HepG2 (cell line): ENCODE data around the gene DNAJC5. TPM values are rescaled to one million over a fixed set of nuclear protein-coding genes. Genes with fewer than 3 reads are reported as not detected.
A peak's percentile ranks its signal among the peaks of the same experiment; 100 is the strongest.

Source experiments
- ATAC-seq: fragments of 200-7000 bp; cut with Tn5 transposase; 3 replicates; pipeline ENCODE4 v1.9.1; 2020; ENCODE audit warnings: mild to moderate bottlenecking, moderate library complexity
- BruUV-seq: library from RNA; stranded (reverse); fragments of 400-500 nt; replicated peaks from 2 replicates; lab custom pipeline; 2021; lab: Mats Ljungman, UMichigan
- CTCF ChIA-PET: fragments of 300-600 bp; formaldehyde crosslinking; extraction: SDS; loops from one replicate; lab custom pipeline; 2021; ENCODE audit warnings: low total read pairs, inconsistent platforms, low intra/inter-chr PET ratio; lab: Yijun Ruan, JAX
- POLR2A ChIA-PET: fragments of 350-600 bp; sonication (Branson Sonifier 250); formaldehyde crosslinking; loops from one replicate; lab custom pipeline; 2020; ENCODE audit warnings: antibody characterized with exemption, inconsistent platforms; lab: Yijun Ruan, JAX
- DNase-seq: peaks from one replicate; pipeline ENCODE4 v3.0.0-alpha.2; 2015; ENCODE audit warnings: low spot score
- FAIRE-seq: peaks from 3 replicates; lab custom pipeline; 2011; peaks lifted over from hg19 to GRCh38; lab: Jason Lieb, UNC
- H2AFZ ChIP-seq: one replicate; pipeline ENCODE4 v1.6.1; 2011; ENCODE audit warnings: low read length, inconsistent platforms
- H3K27ac ChIP-seq: fragments of 300-600 bp; 3 replicates; pipeline ENCODE4 v1.8.0; 2011; ENCODE audit warnings: mixed run types, mild to moderate bottlenecking, mixed read lengths, low read length, inconsistent platforms; ENCODE audit not compliant: insufficient read depth; ENCODE audit errors: extremely low read length
- H3K27me3 ChIP-seq, 2 experiments: fragments of 200-600 bp in 1 of 2; 2 replicates in 1 of 2; 3 replicates in 1 of 2; pipeline versions ENCODE4 v1.6.0 to v1.8.0; 2011; ENCODE audit warnings: low read length in 2 of 2, mild to moderate bottlenecking in 2 of 2, moderate library complexity in 2 of 2, inconsistent platforms in 1 of 2; ENCODE audit not compliant: insufficient read depth in 2 of 2, control insufficient read depth in 1 of 2
- H3K36me3 ChIP-seq, 2 experiments: fragments of 200-600 bp in 1 of 2; replicated peaks in 1 of 2; 2 replicates in 1 of 2; 3 replicates in 1 of 2; pipeline versions ENCODE4 v1.5.1 to v1.8.0; 2011; ENCODE audit warnings: low read length in 2 of 2, inconsistent platforms in 1 of 2; ENCODE audit not compliant: insufficient read depth in 2 of 2, control insufficient read depth in 1 of 2
- H3K4me1 ChIP-seq: 2 replicates; pipeline ENCODE4 v1.5.1; 2012; ENCODE audit warnings: low read length, inconsistent platforms; ENCODE audit not compliant: insufficient read depth
- H3K4me2 ChIP-seq: 2 replicates; pipeline ENCODE4 v1.6.0; 2011; ENCODE audit warnings: low read depth, low read length, inconsistent platforms
- H3K4me3 ChIP-seq, 3 experiments: fragments of 200-600 bp in 1 of 3; sonication (generic), shearing (Covaris generic) in 1 of 3; replicated peaks in 1 of 3; 2 replicates each; pipeline ENCODE4 v1.5.1; 2011 to 2016; ENCODE audit warnings: low read length in 3 of 3, inconsistent platforms in 2 of 3, low read depth in 2 of 3, mild to moderate bottlenecking in 2 of 3, control low read depth in 1 of 3, mixed read lengths in 1 of 3; ENCODE audit not compliant: insufficient read depth in 1 of 3
- H3K79me2 ChIP-seq: one replicate; pipeline ENCODE4 v1.6.1; 2011; ENCODE audit warnings: low read length, inconsistent platforms; ENCODE audit not compliant: insufficient read depth
- H3K9ac ChIP-seq: 2 replicates; pipeline ENCODE4 v1.6.0; 2011; ENCODE audit warnings: mild to moderate bottlenecking, low read depth, low read length, inconsistent platforms; ENCODE audit not compliant: insufficient read depth
- H3K9me3 ChIP-seq: 2 replicates; pipeline ENCODE4 v1.5.1; 2012; ENCODE audit warnings: mild to moderate bottlenecking, low read length
- H4K20me1 ChIP-seq: 2 replicates; pipeline ENCODE4 v1.6.0; 2011; ENCODE audit warnings: inconsistent platforms, mild to moderate bottlenecking, low read length, moderate library complexity; ENCODE audit not compliant: insufficient read depth
- CENPX ChIP-seq: sonication (generic); formaldehyde crosslinking; IDR thresholded peaks from 2 replicates; pipeline ENCODE4 v1.9.0; 2021; ENCODE audit warnings: mild to moderate bottlenecking, missing genetic modification reagents, moderate library complexity
- MBD4 ChIP-seq: IDR thresholded peaks from 2 replicates; pipeline ENCODE4 v1.6.1; 2012; ENCODE audit warnings: low read length, inconsistent platforms, borderline replicate concordance
- NFIB ChIP-seq: sonication (generic); formaldehyde crosslinking; IDR thresholded peaks from 2 replicates; pipeline ENCODE4 v1.9.0; 2021; ENCODE audit warnings: missing genetic modification reagents, mild to moderate bottlenecking, borderline replicate concordance
- RBAK ChIP-seq: sonication (generic); formaldehyde crosslinking; IDR thresholded peaks from 2 replicates; pipeline ENCODE4 v1.5.1; 2020; ENCODE audit warnings: mild to moderate bottlenecking, missing genetic modification reagents
- SIX1 ChIP-seq: sonication (generic); formaldehyde crosslinking; IDR thresholded peaks from 2 replicates; pipeline ENCODE4 v1.4.0; 2020; ENCODE audit warnings: missing genetic modification reagents, borderline replicate concordance
- TAF15 ChIP-seq: fragments of 200-400 bp; formaldehyde crosslinking; IDR thresholded peaks from one replicate; pipeline ENCODE4 v1.6.1; 2018; ENCODE audit warnings: mild to moderate bottlenecking, low read depth, low read length; ENCODE audit not compliant: poor library complexity, severe bottlenecking
- YY1 ChIP-seq: IDR thresholded peaks from 2 replicates; pipeline ENCODE4 v1.6.1; 2011; ENCODE audit warnings: low read length, low read depth, moderate library complexity, mild to moderate bottlenecking; ENCODE audit not compliant: insufficient read depth, insufficient replicate concordance
- ZMYM2 ChIP-seq: sonication (generic); formaldehyde crosslinking; IDR thresholded peaks from 2 replicates; pipeline ENCODE4 v1.8.0; 2022; ENCODE audit warnings: mild to moderate bottlenecking, missing genetic modification reagents
- ZNF282 ChIP-seq: fragments of 450-650 bp; IDR thresholded peaks from 2 replicates; pipeline ENCODE4 v1.6.1; 2018; ENCODE audit not compliant: partially characterized antibody
- ZNF607 ChIP-seq: sonication (generic); formaldehyde crosslinking; IDR thresholded peaks from 2 replicates; pipeline ENCODE4 v1.5.1; 2020; ENCODE audit warnings: missing genetic modification reagents, mild to moderate bottlenecking, borderline replicate concordance
- WGBS: methylation state at CpG from one replicate; pipeline ENCODE4 v1.1.6; 2017; ENCODE audit warnings: low lambda C conversion rate; 5-methylcytosine and 5-hydroxymethylcytosine counted together
- in situ Hi-C: cut with HindIII; loops from 2 replicates; pipeline ENCODE4 v1.10.0; 2017; ENCODE audit warnings: low pct_unique_long_range_greater_than_20kb; ENCODE audit not compliant: extremely low pct_ligation_motif_present
- intact Hi-C: fragments of 100-400 bp; cut with micrococcal nuclease; formaldehyde crosslinking; loops from one replicate; pipeline ENCODE4 v1.10.0; 2022; ENCODE audit not compliant: unreplicated experiment
- polyA plus RNA-seq, 8 experiments: library from polyadenylated mRNA; depleted of rRNA in 3 of 8; stranded (reverse) in 7 of 8; unstranded in 1 of 8; fragments of >200 nt; fragmentation: Illumina TruSeq in 4 of 8; extraction: Trizol in 4 of 8; gene quantifications; 2 replicates each; pipeline versions ENCODE4 v1.2.1 to v1.2.3, GENCODE V29; 2011 to 2016; ENCODE audit warnings: low read depth in 4 of 8, missing spikeins in 1 of 8, mixed read lengths in 1 of 8; ENCODE audit not compliant: insufficient read depth in 1 of 8
- total RNA-seq, 5 experiments: library from RNA; depleted of rRNA; stranded (reverse); fragments of >200 nt; fragmentation: Illumina TruSeq; extraction: Trizol; gene quantifications; 2 replicates each; pipeline ENCODE4 v1.2.3, GENCODE V29; 2016; ENCODE audit warnings: low read depth in 1 of 5
- TF ChIP-seq, protein P1 (sequence below): IDR thresholded peaks from 2 replicates; pipeline ENCODE4 v1.6.1; 2016; ENCODE audit warnings: low read depth, control low read depth
- TF ChIP-seq, protein P2 (sequence below): sonication (generic); formaldehyde crosslinking; IDR thresholded peaks from 2 replicates; pipeline ENCODE4 v1.5.0; 2020; ENCODE audit warnings: mild to moderate bottlenecking, missing genetic modification reagents, moderate library complexity
- TF ChIP-seq, protein P3 (sequence below): sonication (generic); formaldehyde crosslinking; IDR thresholded peaks from 2 replicates; pipeline ENCODE4 v1.4.0; 2020; ENCODE audit warnings: missing genetic modification reagents, borderline replicate concordance
- TF ChIP-seq, protein P4 (sequence below): sonication (generic); formaldehyde crosslinking; IDR thresholded peaks from 2 replicates; pipeline ENCODE4 v1.9.0; 2021; ENCODE audit warnings: missing genetic modification reagents, borderline replicate concordance

Gene DNAJC5
- total and polyA plus RNA-seq, 2 of the 13 experiments (the other 11 are each of a cell fraction or from before 2014, with no cell fraction given), result 42.8 to 64.5 TPM

DNA sequence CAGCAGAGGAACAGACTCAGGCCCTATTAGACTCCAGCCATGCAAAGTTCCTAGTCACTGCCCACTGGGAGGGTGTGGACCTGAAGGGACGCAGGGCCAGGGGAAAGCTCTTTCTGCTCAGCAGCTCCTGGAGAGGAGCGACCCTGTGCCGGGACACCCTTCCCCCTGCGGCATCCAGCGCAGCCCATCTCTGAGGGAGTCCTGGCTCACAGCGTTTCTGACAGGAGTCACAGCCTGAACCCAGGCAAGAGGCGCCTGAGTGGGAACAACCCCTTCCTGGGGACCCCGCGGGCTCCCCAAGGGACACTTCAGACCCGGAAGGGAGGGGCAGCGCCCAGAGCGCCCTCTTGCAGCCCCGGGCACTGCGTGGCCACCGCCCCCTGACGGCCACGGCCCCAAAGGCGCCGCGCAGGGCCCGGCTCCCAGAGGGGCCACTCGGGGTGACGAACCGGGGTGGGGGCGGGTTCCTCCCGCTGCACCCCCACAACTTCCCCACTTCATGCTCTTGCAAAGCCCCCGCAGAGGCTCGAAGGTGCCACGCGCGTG lies 60.4 kb downstream of the DNAJC5 start:
- in situ Hi-C loops, result no loop called here
- CTCF ChIA-PET, result interaction anchor here (1.5 kb wide), 1 partner anchor 19 kb away, joined by 4 read pairs; no protein-coding TSS in a partner anchor
- H3K27ac ChIP-seq, result peak overlapping the region; percentile 99
- intact Hi-C loops, result no loop called here
- H2AFZ ChIP-seq, result no peak overlapping the region
- POLR2A ChIA-PET, result interaction anchor here (1.0 to 4.0 kb wide), 13 partner anchors 12 to 313 kb away, joined by 3 to 75 read pairs (median 8); partner anchors contain the start of genes OPRL1, PRPF6, RGS19 and SAMD10
- H3K9ac ChIP-seq, result peak overlapping the region; percentile 100
- H3K79me2 ChIP-seq, result peaks cover 51% of the 10 kb centered on the region
- H3K36me3 ChIP-seq, result peaks cover 16 to 21% of the 10 kb centered on the region in 2 experiments; a peak in 4 of 5 replicates
- no peaks in the 10 kb centered on the region for H3K27me3 ChIP-seq
- H3K9me3 ChIP-seq, result no peaks in the 10 kb centered on the region
- peak overlapping the region; percentile 97 for H3K4me2 ChIP-seq
- ATAC-seq (peak; percentile 15), DNase-seq (peak; percentile 33), FAIRE-seq (no peak)
- peak overlapping the region; percentile 92 to 100 (median 99) for H3K4me3 ChIP-seq
- H4K20me1 ChIP-seq, result peaks cover 44% of the 10 kb centered on the region
- 12% methylated on average over 5 of the region's 31 CpGs for WGBS
- no TSS peak for BruUV-seq
- peaks cover 73% of the 10 kb centered on the region for H3K4me1 ChIP-seq
- no peak for TF ChIP-seq RBAK
- TF ChIP-seq MBD4, result no peak
- no peak for TF ChIP-seq ZNF282
- TF ChIP-seq, protein P1, sequence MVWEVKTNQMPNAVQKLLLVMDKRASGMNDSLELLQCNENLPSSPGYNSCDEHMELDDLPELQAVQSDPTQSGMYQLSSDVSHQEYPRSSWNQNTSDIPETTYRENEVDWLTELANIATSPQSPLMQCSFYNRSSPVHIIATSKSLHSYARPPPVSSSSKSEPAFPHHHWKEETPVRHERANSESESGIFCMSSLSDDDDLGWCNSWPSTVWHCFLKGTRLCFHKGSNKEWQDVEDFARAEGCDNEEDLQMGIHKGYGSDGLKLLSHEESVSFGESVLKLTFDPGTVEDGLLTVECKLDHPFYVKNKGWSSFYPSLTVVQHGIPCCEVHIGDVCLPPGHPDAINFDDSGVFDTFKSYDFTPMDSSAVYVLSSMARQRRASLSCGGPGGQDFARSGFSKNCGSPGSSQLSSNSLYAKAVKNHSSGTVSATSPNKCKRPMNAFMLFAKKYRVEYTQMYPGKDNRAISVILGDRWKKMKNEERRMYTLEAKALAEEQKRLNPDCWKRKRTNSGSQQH (CRISPR knock-in tag), result peak; percentile 64; the same call in 1 of the 2 replicates
- TF ChIP-seq, protein P2, sequence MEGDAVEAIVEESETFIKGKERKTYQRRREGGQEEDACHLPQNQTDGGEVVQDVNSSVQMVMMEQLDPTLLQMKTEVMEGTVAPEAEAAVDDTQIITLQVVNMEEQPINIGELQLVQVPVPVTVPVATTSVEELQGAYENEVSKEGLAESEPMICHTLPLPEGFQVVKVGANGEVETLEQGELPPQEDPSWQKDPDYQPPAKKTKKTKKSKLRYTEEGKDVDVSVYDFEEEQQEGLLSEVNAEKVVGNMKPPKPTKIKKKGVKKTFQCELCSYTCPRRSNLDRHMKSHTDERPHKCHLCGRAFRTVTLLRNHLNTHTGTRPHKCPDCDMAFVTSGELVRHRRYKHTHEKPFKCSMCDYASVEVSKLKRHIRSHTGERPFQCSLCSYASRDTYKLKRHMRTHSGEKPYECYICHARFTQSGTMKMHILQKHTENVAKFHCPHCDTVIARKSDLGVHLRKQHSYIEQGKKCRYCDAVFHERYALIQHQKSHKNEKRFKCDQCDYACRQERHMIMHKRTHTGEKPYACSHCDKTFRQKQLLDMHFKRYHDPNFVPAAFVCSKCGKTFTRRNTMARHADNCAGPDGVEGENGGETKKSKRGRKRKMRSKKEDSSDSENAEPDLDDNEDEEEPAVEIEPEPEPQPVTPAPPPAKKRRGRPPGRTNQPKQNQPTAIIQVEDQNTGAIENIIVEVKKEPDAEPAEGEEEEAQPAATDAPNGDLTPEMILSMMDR (CRISPR knock-in tag), result peak; percentile 69
- TF ChIP-seq TAF15, result peak; percentile 87
- 0 out of 2 replicates have a peak, but pooled peaks have one; percentile 40 for TF ChIP-seq NFIB (CRISPR knock-in tag)
- TF ChIP-seq, protein P3, sequence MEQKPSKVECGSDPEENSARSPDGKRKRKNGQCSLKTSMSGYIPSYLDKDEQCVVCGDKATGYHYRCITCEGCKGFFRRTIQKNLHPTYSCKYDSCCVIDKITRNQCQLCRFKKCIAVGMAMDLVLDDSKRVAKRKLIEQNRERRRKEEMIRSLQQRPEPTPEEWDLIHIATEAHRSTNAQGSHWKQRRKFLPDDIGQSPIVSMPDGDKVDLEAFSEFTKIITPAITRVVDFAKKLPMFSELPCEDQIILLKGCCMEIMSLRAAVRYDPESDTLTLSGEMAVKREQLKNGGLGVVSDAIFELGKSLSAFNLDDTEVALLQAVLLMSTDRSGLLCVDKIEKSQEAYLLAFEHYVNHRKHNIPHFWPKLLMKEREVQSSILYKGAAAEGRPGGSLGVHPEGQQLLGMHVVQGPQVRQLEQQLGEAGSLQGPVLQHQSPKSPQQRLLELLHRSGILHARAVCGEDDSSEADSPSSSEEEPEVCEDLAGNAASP (CRISPR knock-in tag), result no peak
- 0 out of 2 replicates have a peak, but pooled peaks have one; percentile 33 for TF ChIP-seq ZMYM2 (CRISPR knock-in tag)
- TF ChIP-seq, protein P4, sequence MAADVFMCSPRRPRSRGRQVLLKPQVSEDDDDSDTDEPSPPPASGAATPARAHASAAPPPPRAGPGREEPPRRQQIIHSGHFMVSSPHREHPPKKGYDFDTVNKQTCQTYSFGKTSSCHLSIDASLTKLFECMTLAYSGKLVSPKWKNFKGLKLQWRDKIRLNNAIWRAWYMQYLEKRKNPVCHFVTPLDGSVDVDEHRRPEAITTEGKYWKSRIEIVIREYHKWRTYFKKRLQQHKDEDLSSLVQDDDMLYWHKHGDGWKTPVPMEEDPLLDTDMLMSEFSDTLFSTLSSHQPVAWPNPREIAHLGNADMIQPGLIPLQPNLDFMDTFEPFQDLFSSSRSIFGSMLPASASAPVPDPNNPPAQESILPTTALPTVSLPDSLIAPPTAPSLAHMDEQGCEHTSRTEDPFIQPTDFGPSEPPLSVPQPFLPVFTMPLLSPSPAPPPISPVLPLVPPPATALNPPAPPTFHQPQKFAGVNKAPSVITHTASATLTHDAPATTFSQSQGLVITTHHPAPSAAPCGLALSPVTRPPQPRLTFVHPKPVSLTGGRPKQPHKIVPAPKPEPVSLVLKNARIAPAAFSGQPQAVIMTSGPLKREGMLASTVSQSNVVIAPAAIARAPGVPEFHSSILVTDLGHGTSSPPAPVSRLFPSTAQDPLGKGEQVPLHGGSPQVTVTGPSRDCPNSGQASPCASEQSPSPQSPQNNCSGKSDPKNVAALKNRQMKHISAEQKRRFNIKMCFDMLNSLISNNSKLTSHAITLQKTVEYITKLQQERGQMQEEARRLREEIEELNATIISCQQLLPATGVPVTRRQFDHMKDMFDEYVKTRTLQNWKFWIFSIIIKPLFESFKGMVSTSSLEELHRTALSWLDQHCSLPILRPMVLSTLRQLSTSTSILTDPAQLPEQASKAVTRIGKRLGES, result no peak
- no peak for TF ChIP-seq ZNF607 (CRISPR knock-in tag)
- TF ChIP-seq YY1, result no peak
- TF ChIP-seq CENPX (CRISPR knock-in tag), result peak; percentile 23; the same call in 1 of the 2 replicates
- TF ChIP-seq SIX1, result 0 out of 2 replicates have a peak, but pooled peaks have one; percentile 1
